ENCODE data around the gene PPP1R1A.

Gene PPP1R1A

GRCh38 chr12:54562750-54563356, 25.6 kb downstream of the PPP1R1A start:
- H3K27me3 ChIP-seq (ENCODE audit: low read length), result no peaks in the 10 kb centered on the region
- no peaks in the 10 kb centered on the region for H3K79me2 ChIP-seq (ENCODE audit: insufficient read depth, low read length)
- H2AFZ ChIP-seq (ENCODE audit: low read depth, low read length, severe bottlenecking), result no peak overlapping the region
- no peak overlapping the region for H3K4me2 ChIP-seq (ENCODE audit: low read depth, low read length, poor library complexity, severe bottlenecking)
- no peaks in the 10 kb centered on the region for H3K9me2 ChIP-seq (replicated peaks; ENCODE audit: insufficient read depth, low read length)
- H3K4me3 ChIP-seq (ENCODE audit: insufficient read depth, low read length, poor library complexity, severe bottlenecking), result no peak overlapping the region
- H3K9me3 ChIP-seq (ENCODE audit: insufficient read depth, low read length), result no peaks in the 10 kb centered on the region
- H3F3A ChIP-seq (ENCODE audit: insufficient read depth), result no peaks in the 10 kb centered on the region
- TF ChIP-seq, protein P1, sequence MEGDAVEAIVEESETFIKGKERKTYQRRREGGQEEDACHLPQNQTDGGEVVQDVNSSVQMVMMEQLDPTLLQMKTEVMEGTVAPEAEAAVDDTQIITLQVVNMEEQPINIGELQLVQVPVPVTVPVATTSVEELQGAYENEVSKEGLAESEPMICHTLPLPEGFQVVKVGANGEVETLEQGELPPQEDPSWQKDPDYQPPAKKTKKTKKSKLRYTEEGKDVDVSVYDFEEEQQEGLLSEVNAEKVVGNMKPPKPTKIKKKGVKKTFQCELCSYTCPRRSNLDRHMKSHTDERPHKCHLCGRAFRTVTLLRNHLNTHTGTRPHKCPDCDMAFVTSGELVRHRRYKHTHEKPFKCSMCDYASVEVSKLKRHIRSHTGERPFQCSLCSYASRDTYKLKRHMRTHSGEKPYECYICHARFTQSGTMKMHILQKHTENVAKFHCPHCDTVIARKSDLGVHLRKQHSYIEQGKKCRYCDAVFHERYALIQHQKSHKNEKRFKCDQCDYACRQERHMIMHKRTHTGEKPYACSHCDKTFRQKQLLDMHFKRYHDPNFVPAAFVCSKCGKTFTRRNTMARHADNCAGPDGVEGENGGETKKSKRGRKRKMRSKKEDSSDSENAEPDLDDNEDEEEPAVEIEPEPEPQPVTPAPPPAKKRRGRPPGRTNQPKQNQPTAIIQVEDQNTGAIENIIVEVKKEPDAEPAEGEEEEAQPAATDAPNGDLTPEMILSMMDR (IDR thresholded peaks at IDR 0.05; ENCODE audit: insufficient read depth, low read length, poor library complexity, severe bottlenecking), result no peak
- no peak for TF ChIP-seq EZH2phosphoT487 (conservative IDR thresholded peaks at IDR 0.05; ENCODE audit: low read length)
- H3K36me3 ChIP-seq (ENCODE audit: low read length), result no peaks in the 10 kb centered on the region
- H3K27ac ChIP-seq (ENCODE audit: low read depth, low read length), result no peak overlapping the region
- H3K9ac ChIP-seq (ENCODE audit: low read length), result no peak overlapping the region
- H4K20me1 ChIP-seq (ENCODE audit: low read depth, low read length), result no peaks in the 10 kb centered on the region

DNA sequence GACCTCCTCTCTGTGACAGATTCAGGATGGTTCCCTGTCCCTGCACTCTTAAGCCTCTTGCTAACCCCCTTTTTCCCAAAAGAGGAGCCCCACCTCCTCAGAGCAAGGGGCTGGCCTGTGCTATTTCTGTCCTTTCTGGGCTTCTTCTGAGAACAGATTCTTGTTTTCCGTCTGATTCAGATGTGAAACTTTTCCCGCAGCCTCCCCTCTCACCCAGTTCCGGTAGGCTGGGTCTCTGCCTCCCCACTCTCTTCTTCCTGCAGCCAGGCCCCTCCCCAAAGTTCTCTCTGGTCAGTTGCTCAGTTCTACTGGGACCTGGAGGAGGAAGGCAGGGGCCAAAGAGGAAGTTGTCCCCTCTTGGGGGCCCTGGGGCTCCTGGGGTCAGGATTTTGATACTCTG, 27.3 kb downstream of the PPP1R1A start:
- Histone ChIP-seq H3K79me2 (ENCODE audit: insufficient read depth, low read length) (no peaks in the 10 kb centered on the region), H3K9ac (ENCODE audit: low read length) (no peak overlapping the region), H3K36me3 (ENCODE audit: low read length) (no peaks in the 10 kb centered on the region), H3K27ac (ENCODE audit: low read depth, low read length) (no peak overlapping the region), H3F3A (ENCODE audit: insufficient read depth) (no peaks in the 10 kb centered on the region), H4K20me1 (ENCODE audit: low read depth, low read length) (no peaks in the 10 kb centered on the region), H3K9me2 (replicated peaks; ENCODE audit: insufficient read depth, low read length) (no peaks in the 10 kb centered on the region), H3K27me3 (ENCODE audit: low read length) (no peaks in the 10 kb centered on the region), H3K4me3 (ENCODE audit: insufficient read depth, low read length, poor library complexity, severe bottlenecking) (peak overlapping the region; percentile 31), H2AFZ (ENCODE audit: low read depth, low read length, severe bottlenecking) (no peak overlapping the region), H3K9me3 (ENCODE audit: insufficient read depth, low read length) (no peaks in the 10 kb centered on the region), H3K4me2 (ENCODE audit: low read depth, low read length, poor library complexity, severe bottlenecking) (peak overlapping the region; percentile 45)
- TF ChIP-seq, protein P1 (IDR thresholded peaks at IDR 0.05; ENCODE audit: insufficient read depth, low read length, poor library complexity, severe bottlenecking), result no peak
- TF ChIP-seq EZH2phosphoT487 (conservative IDR thresholded peaks at IDR 0.05; ENCODE audit: low read length), result no peak

DNA sequence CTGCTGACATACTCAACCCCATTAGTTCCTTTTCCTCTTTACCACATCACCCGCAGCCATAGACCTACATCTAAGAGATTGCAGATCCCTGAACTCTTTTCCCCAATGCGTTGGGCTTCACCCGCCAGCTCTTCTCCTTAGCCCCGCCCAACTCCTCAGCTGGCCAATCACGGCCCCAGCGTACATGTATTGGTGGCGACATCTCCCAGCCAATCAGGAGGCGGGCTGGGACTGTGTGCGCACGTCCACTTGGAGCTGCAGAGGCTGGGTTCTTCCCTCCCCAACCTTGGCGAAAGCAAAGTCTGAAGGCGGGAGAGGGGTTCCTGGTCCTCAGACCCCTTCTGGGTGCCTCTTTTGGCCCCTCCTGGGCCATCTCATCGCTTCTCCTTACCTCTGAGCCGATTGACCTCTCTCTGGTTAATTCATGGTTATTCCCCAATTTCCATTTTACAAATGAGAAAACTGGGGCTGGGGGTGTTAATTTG, 28.0 kb downstream of the PPP1R1A start:
- Histone ChIP-seq H3K9me2 (replicated peaks; ENCODE audit: insufficient read depth, low read length) (no peaks in the 10 kb centered on the region), H3K9me3 (ENCODE audit: insufficient read depth, low read length) (no peaks in the 10 kb centered on the region), H3K9ac (ENCODE audit: low read length) (peak overlapping the region; percentile 34; the same call in 1 of the 2 replicates), H3K4me2 (ENCODE audit: low read depth, low read length, poor library complexity, severe bottlenecking) (peak overlapping the region; percentile 45), H4K20me1 (ENCODE audit: low read depth, low read length) (no peaks in the 10 kb centered on the region), H3F3A (ENCODE audit: insufficient read depth) (no peaks in the 10 kb centered on the region), H3K27ac (ENCODE audit: low read depth, low read length) (no peak overlapping the region), H3K79me2 (ENCODE audit: insufficient read depth, low read length) (no peaks in the 10 kb centered on the region), H3K27me3 (ENCODE audit: low read length) (no peaks in the 10 kb centered on the region), H2AFZ (ENCODE audit: low read depth, low read length, severe bottlenecking) (peak overlapping the region; percentile 76), H3K4me3 (ENCODE audit: insufficient read depth, low read length, poor library complexity, severe bottlenecking) (peak overlapping the region; percentile 31), H3K36me3 (ENCODE audit: low read length) (no peaks in the 10 kb centered on the region)
- no peak for TF ChIP-seq EZH2phosphoT487 (conservative IDR thresholded peaks at IDR 0.05; ENCODE audit: low read length)
- TF ChIP-seq, protein P1 (IDR thresholded peaks at IDR 0.05; ENCODE audit: insufficient read depth, low read length, poor library complexity, severe bottlenecking), result no peak
